ENCODE measurements around the gene BMF.

- TF ChIP-seq, protein P1, sequence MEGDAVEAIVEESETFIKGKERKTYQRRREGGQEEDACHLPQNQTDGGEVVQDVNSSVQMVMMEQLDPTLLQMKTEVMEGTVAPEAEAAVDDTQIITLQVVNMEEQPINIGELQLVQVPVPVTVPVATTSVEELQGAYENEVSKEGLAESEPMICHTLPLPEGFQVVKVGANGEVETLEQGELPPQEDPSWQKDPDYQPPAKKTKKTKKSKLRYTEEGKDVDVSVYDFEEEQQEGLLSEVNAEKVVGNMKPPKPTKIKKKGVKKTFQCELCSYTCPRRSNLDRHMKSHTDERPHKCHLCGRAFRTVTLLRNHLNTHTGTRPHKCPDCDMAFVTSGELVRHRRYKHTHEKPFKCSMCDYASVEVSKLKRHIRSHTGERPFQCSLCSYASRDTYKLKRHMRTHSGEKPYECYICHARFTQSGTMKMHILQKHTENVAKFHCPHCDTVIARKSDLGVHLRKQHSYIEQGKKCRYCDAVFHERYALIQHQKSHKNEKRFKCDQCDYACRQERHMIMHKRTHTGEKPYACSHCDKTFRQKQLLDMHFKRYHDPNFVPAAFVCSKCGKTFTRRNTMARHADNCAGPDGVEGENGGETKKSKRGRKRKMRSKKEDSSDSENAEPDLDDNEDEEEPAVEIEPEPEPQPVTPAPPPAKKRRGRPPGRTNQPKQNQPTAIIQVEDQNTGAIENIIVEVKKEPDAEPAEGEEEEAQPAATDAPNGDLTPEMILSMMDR (IDR thresholded peaks at IDR 0.05; ENCODE audit: low read depth, low read length): no peak
- TF ChIP-seq EZH2phosphoT487 (IDR thresholded peaks at IDR 0.05; ENCODE audit: low read depth): no peak
Observed at GRCh38 chr15:40128766-40129660, 20.3 kb upstream of the BMF start.
